ENCODE results near the gene CNMD.
"Not testable (repeated sequence)": the region's sequence is repeated elsewhere in the genome, so short reads cannot be mapped to it uniquely, and the experiment has no call there.

Gene CNMD

DNA sequence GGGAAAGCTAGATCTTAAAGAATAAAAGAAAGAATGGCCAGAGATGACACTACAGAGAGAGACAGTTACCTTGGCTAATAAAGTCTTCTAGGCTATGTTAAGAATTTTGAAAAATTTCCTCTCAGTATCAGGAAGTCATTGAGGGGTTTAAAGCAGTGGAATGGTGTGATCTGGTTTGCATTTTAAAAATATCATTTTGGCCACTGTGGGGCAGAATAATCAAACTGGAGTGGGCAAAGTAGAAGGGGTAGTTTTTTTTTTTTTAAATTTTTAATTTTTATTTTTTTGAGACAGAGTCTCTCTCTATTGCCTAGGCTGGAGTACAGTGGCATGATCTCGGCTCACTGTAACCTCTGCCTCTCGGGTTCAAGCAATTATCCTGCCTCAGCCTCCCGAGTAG lies 4.4 kb upstream of the CNMD start:
- DNase-seq: no peak

- DNase-seq: no peak
These were observed 3.9 kb upstream of the CNMD start for GRCh38 chr13:52743569-52743968.

DNA sequence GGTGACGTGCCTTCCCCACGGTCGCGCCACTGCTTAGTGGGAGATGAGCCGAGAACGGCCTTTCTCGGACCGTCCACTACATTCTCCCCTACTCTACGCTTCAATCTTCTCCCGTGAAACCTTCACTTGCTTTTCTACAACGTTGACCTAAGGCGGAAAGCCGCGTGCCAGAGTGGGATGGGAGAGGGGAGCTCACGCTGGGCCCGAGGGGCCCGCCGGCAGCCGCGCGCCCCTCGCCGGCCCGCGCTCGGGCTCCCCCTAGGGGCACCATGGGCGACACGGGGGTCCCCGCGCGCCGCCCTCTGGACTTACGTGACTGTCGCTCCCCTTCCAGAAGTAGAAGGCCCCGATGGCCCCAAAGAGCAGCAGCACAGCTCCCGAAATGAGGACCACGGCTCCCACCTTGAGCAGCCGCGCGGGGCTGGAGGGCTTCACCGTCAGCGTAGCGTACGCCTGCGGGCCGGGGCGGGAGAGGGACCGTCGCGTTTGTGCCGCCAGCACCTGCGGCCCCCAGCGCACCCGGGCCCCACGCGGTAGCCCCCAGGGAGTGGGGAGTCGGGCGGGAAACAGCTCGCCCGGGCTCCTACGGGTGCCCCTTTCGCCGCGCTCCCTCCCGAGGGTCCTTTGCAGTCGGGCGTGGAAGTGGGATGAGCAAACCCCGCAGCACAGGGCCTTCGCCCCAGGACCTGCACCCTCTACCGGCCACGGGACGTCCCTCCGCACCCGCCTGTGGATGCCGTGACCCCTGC lies 727 bp downstream of the CNMD start:
- DNase-seq: no peak

- no peak for DNase-seq
These were observed 1.7 kb downstream of the CNMD start for GRCh38 chr13:52737965-52738364.

DNA sequence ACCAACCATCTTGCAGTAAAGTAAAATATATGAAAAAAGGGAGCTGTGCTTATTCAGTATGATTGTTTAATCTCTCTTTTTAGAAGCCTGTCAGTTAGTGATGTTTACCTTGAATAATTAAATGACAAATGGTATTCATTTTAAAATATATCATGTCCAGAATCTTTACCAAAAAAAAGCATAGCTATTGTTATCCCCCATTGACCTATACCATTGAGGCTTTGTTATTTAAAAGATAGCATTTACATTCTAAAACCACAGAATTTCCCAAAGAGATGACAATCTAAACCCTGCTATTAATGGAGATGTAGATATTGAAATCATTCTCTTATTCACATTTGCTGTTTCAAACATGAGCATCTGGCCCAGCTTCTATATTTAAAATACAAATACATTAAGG lies 2.2 kb downstream of the CNMD start:
- no peak for DNase-seq

- DNase-seq: no peak
These were observed 2.7 kb downstream of the CNMD start for GRCh38 chr13:52736891-52737290.

DNA sequence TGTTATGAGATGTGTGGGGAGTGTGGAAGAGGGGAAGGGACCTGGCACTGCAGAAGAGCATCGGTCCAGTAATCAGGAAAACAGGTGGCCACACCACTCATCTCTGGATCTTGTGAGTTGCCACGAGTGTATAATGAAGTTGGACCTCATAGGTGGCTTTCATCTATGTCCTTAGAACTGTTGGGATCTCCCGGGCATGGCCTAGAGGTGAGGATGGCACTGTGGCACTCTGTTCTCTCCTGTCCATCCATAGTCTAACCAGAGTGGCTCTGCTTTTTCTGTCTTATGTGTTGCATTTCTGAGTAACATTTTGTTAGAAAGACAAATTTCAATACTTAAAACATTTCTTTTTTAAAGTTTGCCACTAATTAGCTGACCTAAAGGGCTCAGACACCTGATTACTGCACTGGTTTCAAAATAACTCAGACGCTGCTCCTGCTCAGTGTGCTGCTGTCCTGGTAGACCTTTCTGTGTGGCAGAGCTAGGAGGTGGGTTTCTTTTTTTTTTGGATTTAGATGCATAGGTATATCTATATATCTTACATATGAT lies 5.5 kb downstream of the CNMD start:
- no peak for DNase-seq

- DNase-seq: no peak
These were observed 13.4 kb downstream of the CNMD start for GRCh38 chr13:52726258-52726657.

- DNase-seq: no peak
These were observed 14.3 kb downstream of the CNMD start for GRCh38 chr13:52725302-52725701.

- no peak for DNase-seq
These were observed 16.4 kb downstream of the CNMD start for GRCh38 chr13:52723181-52723580.

GRCh38 chr13:52721356-52721755 lies 18.3 kb downstream of the CNMD start:
- not testable (repeated sequence) for DNase-seq

GRCh38 chr13:52720904-52721303 lies 18.7 kb downstream of the CNMD start:
- not testable (repeated sequence) for DNase-seq

DNA sequence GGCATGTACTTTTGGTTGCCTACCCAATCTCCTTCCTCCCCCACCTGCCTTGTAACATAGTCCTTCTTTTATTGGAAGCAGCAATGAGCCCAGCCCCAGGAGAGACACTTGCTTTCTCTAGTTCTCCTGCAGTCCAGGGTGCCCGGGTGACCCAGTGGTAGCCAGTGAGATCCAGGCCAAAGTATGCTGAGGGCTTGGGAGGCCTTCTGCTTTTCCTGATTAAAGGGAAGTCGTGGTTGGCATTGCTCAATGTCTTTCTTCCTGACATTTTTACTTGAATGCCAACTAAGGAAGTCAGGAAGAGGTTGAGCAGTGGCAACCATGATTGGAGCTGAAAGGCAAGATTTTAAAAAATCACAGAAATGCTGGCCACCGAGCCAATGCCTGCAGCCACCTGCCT lies 25.7 kb downstream of the CNMD start:
- DNase-seq: no peak

GRCh38 chr13:52712385-52712784 lies 27.2 kb downstream of the CNMD start:
- no peak for DNase-seq

DNA sequence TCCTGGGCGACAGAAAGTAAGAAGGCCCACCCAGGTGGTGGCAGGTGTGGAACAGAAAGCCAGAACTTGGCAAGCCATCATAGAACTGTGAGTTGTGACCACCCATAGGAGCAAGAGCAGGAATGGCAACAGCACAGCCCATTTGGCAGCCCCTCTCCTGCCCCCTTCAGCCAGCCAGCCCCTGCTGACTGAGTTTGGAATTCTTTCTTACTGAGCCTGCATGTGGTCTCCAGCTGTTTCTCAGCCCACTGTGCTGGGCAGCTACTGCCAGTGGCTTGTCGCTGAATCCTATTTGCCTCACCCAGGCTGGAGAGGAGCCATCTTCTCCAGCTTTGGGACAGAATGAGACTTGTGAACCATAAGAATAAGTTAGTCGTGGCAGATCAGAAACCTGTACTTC lies 28.3 kb downstream of the CNMD start:
- DNase-seq: no peak

DNA sequence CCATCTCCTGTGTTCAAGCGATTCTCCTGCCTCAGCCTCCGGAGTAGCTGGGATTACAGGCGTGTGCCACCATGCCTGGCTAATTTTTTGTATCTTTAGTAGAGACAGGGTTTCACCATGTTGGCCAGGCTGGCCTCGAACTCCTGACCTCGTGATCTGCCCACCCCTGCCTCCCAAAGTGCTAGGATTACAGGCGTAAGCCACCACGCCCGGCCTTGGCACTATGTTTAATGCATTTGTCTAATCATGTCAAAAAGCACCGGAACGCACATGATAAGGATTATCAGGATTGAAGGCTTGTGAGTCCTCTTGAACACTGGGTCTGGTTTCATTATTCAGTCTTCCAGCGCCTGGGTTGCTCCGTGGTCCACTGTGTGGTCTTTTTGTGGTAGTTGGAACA lies 31.4 kb downstream of the CNMD start:
- DNase-seq: not testable (repeated sequence)

DNA sequence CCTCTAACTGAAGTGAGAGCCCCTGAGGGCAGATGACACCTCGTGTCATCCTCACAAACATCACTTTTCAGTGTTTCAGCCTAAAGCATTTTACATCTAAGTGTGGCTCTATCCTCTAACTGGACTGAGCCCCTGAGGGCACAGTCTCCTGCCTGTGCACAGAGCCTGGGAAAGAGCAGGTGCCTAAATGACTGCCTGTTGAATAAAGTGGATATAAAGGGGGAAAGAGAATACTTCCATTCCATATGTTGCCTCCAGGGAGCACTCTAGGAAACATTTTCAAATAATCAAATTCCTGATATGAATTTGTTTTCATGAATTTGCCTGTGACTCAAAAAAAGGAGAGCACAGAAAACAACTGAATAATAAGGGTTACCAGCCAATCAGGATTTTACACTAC lies 32.2 kb downstream of the CNMD start:
- DNase-seq: no peak

GRCh38 chr13:52706081-52706480 lies 33.5 kb downstream of the CNMD start:
- DNase-seq: no peak

GRCh38 chr13:52703482-52703881 lies 36.1 kb downstream of the CNMD start:
- no peak for DNase-seq

- DNase-seq: no peak
These were observed 37.7 kb downstream of the CNMD start for GRCh38 chr13:52701728-52702465.

GRCh38 chr13:52696566-52696965 lies 43.1 kb downstream of the CNMD start:
- DNase-seq: no peak

DNA sequence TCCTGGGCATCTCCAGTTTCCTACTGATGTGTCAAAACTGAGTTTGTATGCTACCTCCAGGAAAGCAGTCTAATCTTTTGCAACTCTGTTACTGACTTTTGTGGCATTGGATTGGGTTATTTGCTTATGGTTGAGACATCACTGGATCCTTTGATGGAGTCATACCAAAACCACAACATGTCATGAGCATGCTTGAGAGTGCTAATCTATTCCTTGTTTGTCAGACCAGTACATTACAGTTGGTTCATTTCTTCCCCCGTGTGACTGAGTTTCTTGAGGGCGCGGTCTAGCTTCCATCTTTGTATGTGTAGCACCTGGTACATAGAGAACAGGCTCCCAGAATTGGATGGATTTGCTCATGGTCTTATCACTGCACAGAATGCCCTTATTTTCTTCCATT lies 43.8 kb downstream of the CNMD start:
- no peak for DNase-seq

DNA sequence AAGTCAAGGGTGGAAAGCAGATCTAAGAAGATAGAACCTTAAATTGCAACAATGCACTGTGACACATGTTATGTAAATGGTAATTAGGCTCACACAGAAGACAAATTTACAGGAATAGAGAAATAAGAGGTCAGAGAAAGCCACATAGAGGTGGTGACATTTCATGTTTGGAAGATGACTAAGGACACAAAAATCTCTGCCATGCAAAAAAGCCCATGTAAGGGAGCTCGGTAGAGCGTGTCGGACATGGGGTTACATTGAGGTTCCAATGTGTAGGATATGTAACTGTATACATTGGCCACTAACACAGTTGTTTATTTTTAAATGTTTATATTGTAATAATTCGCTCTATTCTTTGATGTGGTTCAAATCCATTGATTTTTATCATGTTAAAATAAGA lies 53.2 kb downstream of the CNMD start:
- DNase-seq: no peak

DNA sequence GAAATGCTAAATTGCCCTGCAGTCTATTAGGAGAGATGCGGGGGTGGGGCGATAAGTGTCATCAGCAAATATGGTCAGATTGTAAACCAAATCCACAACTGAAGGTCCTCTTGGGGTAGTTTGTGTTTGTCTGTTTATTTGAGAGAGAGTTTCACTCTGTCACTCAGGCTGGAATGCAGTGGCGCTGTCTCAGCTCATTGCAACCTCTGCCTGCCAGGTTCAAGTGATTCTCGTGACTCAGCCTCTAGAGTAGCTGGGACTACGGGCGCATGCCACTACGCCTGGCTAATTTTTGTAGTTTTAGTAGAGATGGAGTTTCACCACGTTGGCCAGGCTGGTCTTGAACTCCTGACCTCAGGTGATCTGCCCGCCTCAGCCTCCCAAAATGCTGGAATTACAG lies 53.8 kb downstream of the CNMD start:
- not testable (repeated sequence) for DNase-seq
